NT2/D1 (cell line): ENCODE measurements around the gene CPSF7.

Experiments
- YY1 ChIP-seq: IDR thresholded peaks from 2 replicates; pipeline ENCODE4 v1.6.1; 2011; ENCODE audit not compliant: insufficient read length, insufficient read depth
- ZNF274 ChIP-seq: IDR thresholded peaks from 2 replicates; pipeline ENCODE4 v1.6.1; 2011; ENCODE audit warnings: mild to moderate bottlenecking, low read depth, low read length

DNA sequence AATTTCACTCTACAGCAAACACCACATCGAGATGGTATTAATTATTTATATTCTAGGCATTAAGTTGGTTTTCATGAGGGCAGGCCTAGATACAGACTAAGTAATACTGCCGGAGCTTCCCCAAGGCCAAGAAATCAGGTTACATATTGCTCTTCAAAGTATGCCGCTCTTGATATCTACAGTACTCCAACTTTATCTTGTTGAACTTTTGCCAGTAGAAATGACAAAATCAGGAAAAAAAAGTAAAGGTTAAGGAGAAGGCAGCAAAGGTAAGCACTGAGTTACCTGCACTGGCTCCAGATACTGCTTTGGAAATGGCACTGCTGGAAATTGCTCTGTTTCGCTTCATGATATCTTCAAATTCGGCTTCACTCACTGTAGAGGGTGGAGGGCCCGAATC, 14.4 kb downstream of the CPSF7 start:
- no peak for TF ChIP-seq YY1
- TF ChIP-seq ZNF274: no peak
